ENCODE results near the gene KIF21B.

DNA sequence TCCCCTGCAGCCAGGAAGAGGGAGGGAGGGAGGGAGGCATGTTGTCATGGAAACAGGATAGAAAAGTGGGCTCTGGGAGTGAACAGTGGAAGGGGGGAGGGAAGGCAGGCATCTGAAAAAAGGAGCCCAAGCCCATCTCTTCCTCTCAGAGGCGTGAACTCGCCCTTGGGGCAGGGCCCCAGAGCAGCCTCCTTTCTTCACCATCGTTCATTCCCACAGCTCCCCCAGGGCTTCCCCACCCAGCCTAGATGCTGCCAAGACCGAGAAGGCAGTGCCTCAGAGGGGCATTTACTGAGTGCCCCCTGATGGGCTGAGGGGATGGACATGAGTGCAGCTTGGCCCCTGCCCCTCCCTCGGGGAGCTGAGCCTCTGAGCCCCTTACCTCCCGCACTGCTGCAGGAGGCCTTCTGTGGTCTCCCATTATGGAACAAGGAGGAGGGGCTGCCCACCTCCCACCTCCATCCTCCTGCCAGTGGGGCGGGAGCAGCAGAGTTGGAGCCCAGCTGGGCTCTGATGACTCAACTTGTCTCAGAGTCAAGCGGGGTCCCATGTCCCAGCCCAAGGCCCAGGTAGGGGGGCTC is 39.1 kb upstream of the KIF21B start:
- no peak for TF ChIP-seq POLR2A (IDR thresholded peaks at IDR 0.05; ENCODE audit: low read depth, low read length)
- no peak for TF ChIP-seq SMC3 (IDR thresholded peaks at IDR 0.05; ENCODE audit: low read depth, low read length)
- TF ChIP-seq, protein P1, sequence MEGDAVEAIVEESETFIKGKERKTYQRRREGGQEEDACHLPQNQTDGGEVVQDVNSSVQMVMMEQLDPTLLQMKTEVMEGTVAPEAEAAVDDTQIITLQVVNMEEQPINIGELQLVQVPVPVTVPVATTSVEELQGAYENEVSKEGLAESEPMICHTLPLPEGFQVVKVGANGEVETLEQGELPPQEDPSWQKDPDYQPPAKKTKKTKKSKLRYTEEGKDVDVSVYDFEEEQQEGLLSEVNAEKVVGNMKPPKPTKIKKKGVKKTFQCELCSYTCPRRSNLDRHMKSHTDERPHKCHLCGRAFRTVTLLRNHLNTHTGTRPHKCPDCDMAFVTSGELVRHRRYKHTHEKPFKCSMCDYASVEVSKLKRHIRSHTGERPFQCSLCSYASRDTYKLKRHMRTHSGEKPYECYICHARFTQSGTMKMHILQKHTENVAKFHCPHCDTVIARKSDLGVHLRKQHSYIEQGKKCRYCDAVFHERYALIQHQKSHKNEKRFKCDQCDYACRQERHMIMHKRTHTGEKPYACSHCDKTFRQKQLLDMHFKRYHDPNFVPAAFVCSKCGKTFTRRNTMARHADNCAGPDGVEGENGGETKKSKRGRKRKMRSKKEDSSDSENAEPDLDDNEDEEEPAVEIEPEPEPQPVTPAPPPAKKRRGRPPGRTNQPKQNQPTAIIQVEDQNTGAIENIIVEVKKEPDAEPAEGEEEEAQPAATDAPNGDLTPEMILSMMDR (conservative IDR thresholded peaks at IDR 0.05; ENCODE audit: low read depth, low read length) = no peak
- no peak for TF ChIP-seq RCOR1 (IDR thresholded peaks at IDR 0.05; ENCODE audit: insufficient replicate concordance, low read length)
- no peak for TF ChIP-seq CEBPB (IDR thresholded peaks at IDR 0.05; ENCODE audit: low read depth, low read length)
- no peak for TF ChIP-seq FOS (IDR thresholded peaks at IDR 0.05; ENCODE audit: low read depth, low read length)
- TF ChIP-seq CHD1 (IDR thresholded peaks at IDR 0.05; ENCODE audit: low read depth, low read length) = no peak
- no peak for TF ChIP-seq MAFK (IDR thresholded peaks at IDR 0.05; ENCODE audit: low read depth, low read length)
- TF ChIP-seq BHLHE40 (IDR thresholded peaks at IDR 0.05; ENCODE audit: low read depth, low read length) = no peak
- no peak for TF ChIP-seq RAD21 (IDR thresholded peaks at IDR 0.05; ENCODE audit: low read length)
- TF ChIP-seq, protein P2, sequence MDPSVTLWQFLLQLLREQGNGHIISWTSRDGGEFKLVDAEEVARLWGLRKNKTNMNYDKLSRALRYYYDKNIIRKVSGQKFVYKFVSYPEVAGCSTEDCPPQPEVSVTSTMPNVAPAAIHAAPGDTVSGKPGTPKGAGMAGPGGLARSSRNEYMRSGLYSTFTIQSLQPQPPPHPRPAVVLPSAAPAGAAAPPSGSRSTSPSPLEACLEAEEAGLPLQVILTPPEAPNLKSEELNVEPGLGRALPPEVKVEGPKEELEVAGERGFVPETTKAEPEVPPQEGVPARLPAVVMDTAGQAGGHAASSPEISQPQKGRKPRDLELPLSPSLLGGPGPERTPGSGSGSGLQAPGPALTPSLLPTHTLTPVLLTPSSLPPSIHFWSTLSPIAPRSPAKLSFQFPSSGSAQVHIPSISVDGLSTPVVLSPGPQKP (IDR thresholded peaks at IDR 0.05; ENCODE audit: borderline replicate concordance, low read depth, low read length) = no peak
- TF ChIP-seq NFE2L2 (IDR thresholded peaks at IDR 0.05; ENCODE audit: low read depth, low read length) = no peak
- TF ChIP-seq, protein P3, sequence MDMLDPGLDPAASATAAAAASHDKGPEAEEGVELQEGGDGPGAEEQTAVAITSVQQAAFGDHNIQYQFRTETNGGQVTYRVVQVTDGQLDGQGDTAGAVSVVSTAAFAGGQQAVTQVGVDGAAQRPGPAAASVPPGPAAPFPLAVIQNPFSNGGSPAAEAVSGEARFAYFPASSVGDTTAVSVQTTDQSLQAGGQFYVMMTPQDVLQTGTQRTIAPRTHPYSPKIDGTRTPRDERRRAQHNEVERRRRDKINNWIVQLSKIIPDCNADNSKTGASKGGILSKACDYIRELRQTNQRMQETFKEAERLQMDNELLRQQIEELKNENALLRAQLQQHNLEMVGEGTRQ (IDR thresholded peaks at IDR 0.05; ENCODE audit: low read depth, low read length) = no peak

All from IMR-90 (cell line).